Mucosa of rectum (tissue), 2 donors: ENCODE results near the gene CALCOCO1.
"Not testable (repeated sequence)": the region's sequence is repeated elsewhere in the genome, so short reads cannot be mapped to it uniquely, and the experiment has no call there.

Source experiments
- H3K27ac ChIP-seq, 2 donors: one replicate each; pipeline ENCODE4 v1.7.0; 2013; ENCODE audit warnings: inconsistent platforms in 2 of 2, low read depth in 2 of 2, low read length in 2 of 2
- H3K27me3 ChIP-seq, 2 donors: one replicate each; pipeline ENCODE4 v1.7.0; 2013; ENCODE audit warnings: low read length in 2 of 2; ENCODE audit not compliant: control insufficient read depth in 2 of 2, insufficient read depth in 2 of 2
- H3K36me3 ChIP-seq, 2 donors: one replicate each; pipeline ENCODE4 v1.7.0; 2013; ENCODE audit warnings: low read length in 2 of 2; ENCODE audit not compliant: control insufficient read depth in 2 of 2, insufficient read depth in 2 of 2
- H3K4me1 ChIP-seq, 2 donors: one replicate each; pipeline ENCODE4 v1.7.0; 2013; ENCODE audit warnings: low read length in 2 of 2, mild to moderate bottlenecking in 1 of 2; ENCODE audit not compliant: control insufficient read depth in 2 of 2, insufficient read depth in 2 of 2
- H3K4me3 ChIP-seq, 2 donors: one replicate each; pipeline ENCODE4 v1.7.0; 2013; ENCODE audit warnings: low read length in 2 of 2
- H3K9ac ChIP-seq, 2 donors: one replicate each; pipeline ENCODE4 v1.7.0; 2013; ENCODE audit warnings: low read length in 2 of 2, low read depth in 1 of 2, mild to moderate bottlenecking in 1 of 2
- H3K9me3 ChIP-seq, 2 donors: one replicate each; pipeline ENCODE4 v1.7.0; 2013; ENCODE audit warnings: low read length in 2 of 2; ENCODE audit not compliant: control insufficient read depth in 2 of 2
- donor health status: healthy.
- donor health status: Normal muscosa, but diverticular disease.

Gene CALCOCO1

GRCh38 chr12:53686436-53686835 is 40.8 kb downstream of the CALCOCO1 start:
- H3K9ac ChIP-seq = no peak overlapping the region
- H3K36me3 ChIP-seq = no peaks in the 10 kb centered on the region
- no peak overlapping the region for H3K27ac ChIP-seq
- H3K4me3 ChIP-seq = no peak overlapping the region
- no peaks in the 10 kb centered on the region for H3K27me3 ChIP-seq
- H3K9me3 ChIP-seq = no peaks in the 10 kb centered on the region
- no peaks in the 10 kb centered on the region for H3K4me1 ChIP-seq

DNA sequence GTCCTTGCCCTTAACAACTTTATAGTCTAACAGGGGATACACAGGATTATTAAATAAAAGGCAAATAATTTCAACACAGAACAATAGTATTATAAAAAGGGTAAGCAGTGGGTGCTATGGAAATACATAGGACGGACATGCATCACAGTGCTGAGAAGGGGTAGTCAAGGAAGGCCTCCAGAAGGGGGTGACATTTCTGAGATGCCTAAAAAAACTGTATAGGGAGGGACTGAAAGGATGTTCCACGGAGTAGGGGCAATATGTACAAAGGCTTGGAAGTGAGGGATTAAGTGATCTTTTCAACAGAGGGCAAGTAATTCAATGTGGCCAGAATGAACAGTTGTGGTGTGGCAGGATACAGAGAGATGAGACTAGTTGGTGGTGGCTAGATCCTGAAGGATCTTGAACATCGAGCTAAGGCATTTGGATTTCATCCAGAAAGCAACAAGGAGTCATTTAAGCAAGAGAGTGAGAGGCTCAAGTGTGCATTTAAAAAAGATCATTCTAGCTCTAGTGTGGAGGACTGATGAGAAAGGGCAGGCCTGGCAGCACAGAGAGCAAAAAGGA is 42.5 kb downstream of the CALCOCO1 start:
- no peak overlapping the region for H3K4me3 ChIP-seq
- H3K4me1 ChIP-seq = no peaks in the 10 kb centered on the region
- H3K27me3 ChIP-seq = no peaks in the 10 kb centered on the region
- H3K9me3 ChIP-seq = no peaks in the 10 kb centered on the region
- no peak overlapping the region for H3K27ac ChIP-seq
- no peaks in the 10 kb centered on the region for H3K36me3 ChIP-seq
- H3K9ac ChIP-seq = no peak overlapping the region

DNA sequence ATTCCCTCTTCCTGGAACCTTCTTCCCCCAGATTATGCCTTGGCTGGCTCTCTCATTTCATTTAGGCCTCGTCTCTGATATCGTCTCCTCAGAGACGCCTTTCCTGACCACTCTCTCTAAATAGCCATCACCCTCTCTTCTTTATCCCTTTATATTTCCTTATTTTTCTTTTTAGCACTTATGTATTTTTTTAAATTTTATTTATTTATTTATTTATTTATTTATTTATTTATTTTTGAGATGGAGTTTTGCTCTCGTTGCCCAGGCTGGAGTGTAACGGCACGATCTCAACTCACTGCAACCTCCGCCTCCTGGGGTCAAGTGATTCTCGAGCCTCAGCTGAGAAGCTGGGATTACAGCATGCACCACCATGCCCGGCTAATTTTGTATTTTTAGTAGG is 43.3 kb downstream of the CALCOCO1 start:
- H3K27ac ChIP-seq = no peak overlapping the region
- H3K4me1 ChIP-seq = no peaks in the 10 kb centered on the region
- H3K9me3 ChIP-seq = no peaks in the 10 kb centered on the region
- H3K27me3 ChIP-seq = no peaks in the 10 kb centered on the region
- H3K36me3 ChIP-seq = no peaks in the 10 kb centered on the region
- H3K9ac ChIP-seq = no peak overlapping the region
- no peak overlapping the region for H3K4me3 ChIP-seq

- no peak overlapping the region for H3K27ac ChIP-seq
- no peak overlapping the region for H3K4me3 ChIP-seq
- H3K36me3 ChIP-seq = no peaks in the 10 kb centered on the region
- no peak overlapping the region for H3K9ac ChIP-seq
- H3K9me3 ChIP-seq = no peaks in the 10 kb centered on the region
- H3K4me1 ChIP-seq = no peaks in the 10 kb centered on the region
- no peaks in the 10 kb centered on the region for H3K27me3 ChIP-seq
These were observed 43.8 kb downstream of the CALCOCO1 start for GRCh38 chr12:53683494-53683893.

GRCh38 chr12:53680061-53680460 is 47.2 kb downstream of the CALCOCO1 start:
- not testable (repeated sequence) for H3K9ac ChIP-seq

DNA sequence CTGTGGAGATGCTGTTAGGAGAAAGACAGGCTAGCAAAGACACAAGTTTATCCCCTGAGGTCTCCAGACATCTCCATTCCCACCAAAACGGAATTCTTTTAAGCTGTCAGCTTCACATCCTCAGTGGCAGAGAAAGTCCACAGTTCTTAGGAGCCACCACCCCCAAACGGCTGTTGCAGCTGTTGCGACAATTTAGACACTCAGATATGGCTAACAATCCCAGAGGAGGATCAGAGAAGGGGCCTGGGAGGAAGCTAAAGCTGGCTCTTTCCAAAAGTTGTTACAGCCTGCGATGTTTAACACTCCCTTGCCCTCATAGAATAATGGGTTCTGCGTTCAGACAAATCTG is 49.5 kb downstream of the CALCOCO1 start:
- peak overlapping the region; percentile 72 to 92 for H3K27ac ChIP-seq
- peaks cover 0 to 7% of the 10 kb centered on the region in 2 donors for H3K27me3 ChIP-seq
- H3K9ac ChIP-seq = peak overlapping the region in 1 of 2 donors; percentile 23
- H3K4me1 ChIP-seq = peaks cover 16 to 20% of the 10 kb centered on the region in 2 donors
- H3K9me3 ChIP-seq = no peaks in the 10 kb centered on the region
- peaks cover under 1% of the 10 kb centered on the region in 2 donors for H3K36me3 ChIP-seq
- H3K4me3 ChIP-seq = peak overlapping the region; percentile 59 to 100

More at GRCh38 chr12:53680061-53680460, 47.2 kb downstream of the CALCOCO1 start:
- H3K4me1 ChIP-seq = peaks cover 13% of the 10 kb centered on the region in 2 donors
- not testable (repeated sequence) for H3K4me3 ChIP-seq, H3K36me3 ChIP-seq, H3K9me3 ChIP-seq, H3K27ac ChIP-seq, H3K27me3 ChIP-seq

DNA sequence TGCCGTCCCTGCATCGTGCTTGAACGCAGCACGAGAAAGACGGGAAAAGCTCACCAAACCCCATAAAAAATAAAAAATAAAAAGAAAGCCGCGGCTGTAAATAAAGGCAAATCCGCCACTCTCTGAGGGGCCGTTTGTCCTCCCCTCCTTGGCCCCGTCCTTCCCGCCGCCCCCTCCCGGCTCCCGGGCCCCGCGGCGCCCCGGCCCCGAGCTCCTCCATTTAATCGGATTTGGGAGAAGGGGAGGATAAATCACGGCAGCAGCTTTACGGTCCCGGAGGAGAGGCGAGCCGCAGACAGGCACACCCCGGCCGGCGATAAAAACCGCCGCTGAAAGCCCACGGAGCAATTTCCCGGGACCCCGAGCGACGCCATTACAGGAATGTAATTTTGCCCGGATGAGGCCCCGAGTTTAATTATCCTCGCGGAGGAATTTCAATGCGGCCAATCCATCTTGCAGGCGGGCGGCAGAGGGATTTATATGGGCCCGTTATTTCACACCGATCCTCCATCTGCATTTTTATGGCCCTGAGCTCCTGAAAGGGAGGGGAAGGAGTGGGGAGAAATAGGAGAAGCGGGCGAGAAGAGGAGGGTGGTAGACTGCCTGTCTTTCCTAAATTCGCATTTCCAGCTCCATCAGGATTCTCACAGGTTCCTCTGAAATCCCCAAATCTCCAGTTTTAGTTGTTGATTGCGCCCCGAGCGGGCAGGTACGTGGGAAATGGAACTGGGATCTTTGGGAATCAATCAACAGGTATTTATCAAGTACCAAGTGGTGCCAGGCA is 50.0 kb downstream of the CALCOCO1 start:
- H3K4me1 ChIP-seq = peaks cover 16 to 20% of the 10 kb centered on the region in 2 donors
- H3K27me3 ChIP-seq = peaks cover 0 to 7% of the 10 kb centered on the region in 2 donors
- H3K27ac ChIP-seq = peak overlapping the region; percentile 72 to 92
- H3K36me3 ChIP-seq = peaks cover 6% of the 10 kb centered on the region in 2 donors
- peak overlapping the region; percentile 96 to 100 for H3K4me3 ChIP-seq
- H3K9ac ChIP-seq = peak overlapping the region; percentile 82 to 91
- no peaks in the 10 kb centered on the region for H3K9me3 ChIP-seq

- Histone ChIP-seq H3K4me3 (peak overlapping the region; percentile 96 to 100), H3K4me1 (peaks cover 16 to 20% of the 10 kb centered on the region in 2 donors)
These were observed 50.6 kb downstream of the CALCOCO1 start for GRCh38 chr12:53676656-53677015.

GRCh38 chr12:53675701-53676607 is 51.3 kb downstream of the CALCOCO1 start, which contains the start of gene ATP5MC2:
TSS of gene ATP5MC2 (minus strand) at chr12:53676083. CDS start at chr12:53672614, 3,469 bp downstream.
- H3K27ac ChIP-seq = peak within 1 kb of the TSS; percentile 92
- no peaks in the 10 kb centered on the region for H3K9me3 ChIP-seq
- peak within 1 kb of the TSS; percentile 91 for H3K9ac ChIP-seq
- peak within 1 kb of the TSS; percentile 96 to 100 for H3K4me3 ChIP-seq
- peaks cover 0 to 7% of the 10 kb centered on the region in 2 donors for H3K27me3 ChIP-seq
- H3K36me3 ChIP-seq = peaks cover 12 to 14% of the 10 kb centered on the region in 2 donors
- H3K4me1 ChIP-seq = peaks cover 16 to 20% of the 10 kb centered on the region in 2 donors

More at GRCh38 chr12:53676656-53677015, 50.6 kb downstream of the CALCOCO1 start:
- Histone ChIP-seq H3K9me3 (no peaks in the 10 kb centered on the region), H3K36me3 (peaks cover 9 to 10% of the 10 kb centered on the region in 2 donors), H3K27me3 (peaks cover 0 to 7% of the 10 kb centered on the region in 2 donors), H3K27ac (peak overlapping the region; percentile 72 to 92), H3K9ac (peak overlapping the region; percentile 82 to 91)
